Stimulated activated naive CD4-positive, alpha-beta T cell treated with Interleukin-2 at 50 U/mL for 16 hours (primary cell): ENCODE data around the gene FOXL2.
A peak's percentile ranks its signal among the peaks of the same experiment; 100 is the strongest.

Experiments used
- DNase-seq: peaks from one replicate; lab custom pipeline; 2025; lab: John Stamatoyannopoulos, UW

FOXL2 gene

GRCh38 chr3:138945709-138946662, 951 bp downstream of the FOXL2 start:
- DNase-seq: no peak

- no peak for DNase-seq
Observed at GRCh38 chr3:138944929-138945708, 1.8 kb downstream of the FOXL2 start.

GRCh38 chr3:138944654-138944928, 2.3 kb downstream of the FOXL2 start:
- no peak for DNase-seq

GRCh38 chr3:138943724-138944653, 2.9 kb downstream of the FOXL2 start:
- no peak for DNase-seq

GRCh38 chr3:138942861-138943623, 3.9 kb downstream of the FOXL2 start:
- no peak for DNase-seq

- no peak for DNase-seq
Observed at GRCh38 chr3:138942271-138942670, 4.7 kb downstream of the FOXL2 start.

- no peak for DNase-seq
Observed at GRCh38 chr3:138941259-138941885, 5.6 kb downstream of the FOXL2 start.

GRCh38 chr3:138940446-138940845, 6.5 kb downstream of the FOXL2 start:
- DNase-seq: no peak

GRCh38 chr3:138939561-138940241, 7.2 kb downstream of the FOXL2 start:
- no peak for DNase-seq

GRCh38 chr3:138938877-138939560, 7.9 kb downstream of the FOXL2 start:
- no peak for DNase-seq

GRCh38 chr3:138938056-138938876, 8.7 kb downstream of the FOXL2 start:
- DNase-seq: no peak

GRCh38 chr3:138937690-138938055, 9.3 kb downstream of the FOXL2 start:
- no peak for DNase-seq

- DNase-seq: no peak
Observed at GRCh38 chr3:138936741-138937689, 9.9 kb downstream of the FOXL2 start.

GRCh38 chr3:138935863-138936740, 10.8 kb downstream of the FOXL2 start:
- peak; percentile 60 for DNase-seq

- DNase-seq: no peak
Observed at GRCh38 chr3:138935505-138935862, 11.5 kb downstream of the FOXL2 start.

- DNase-seq: no peak
Observed at GRCh38 chr3:138933981-138934691, 12.8 kb downstream of the FOXL2 start.
